Stimulated activated naive CD4-positive, alpha-beta T cell (primary cell): ENCODE results near the gene VN1R4.
"Not testable (repeated sequence)": the region's sequence is repeated elsewhere in the genome, so short reads cannot be mapped to it uniquely, and the experiment has no call there.

Experiments
- DNase-seq, 6 experiments: peaks; one replicate each; lab custom pipeline; 2025; lab: John Stamatoyannopoulos, UW

The VN1R4 gene

DNA sequence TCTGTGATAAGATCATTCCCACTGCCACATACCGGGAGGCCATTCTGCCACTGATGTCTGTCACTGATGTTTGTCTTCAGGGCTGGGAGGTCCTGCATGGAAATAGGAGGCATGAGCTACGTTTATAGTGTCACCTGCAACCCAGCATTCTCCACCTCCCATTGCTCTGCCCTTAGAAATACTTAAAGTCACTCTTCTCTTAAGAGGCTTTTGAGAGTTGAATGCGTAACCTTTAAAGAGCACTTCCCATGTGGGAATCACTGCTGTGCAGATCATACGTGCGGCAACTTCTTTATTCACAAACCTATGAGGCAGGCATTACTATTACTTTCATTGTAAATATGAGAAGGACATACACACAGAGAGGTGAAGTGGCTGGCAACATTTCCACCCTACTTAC is at the start of gene VN1R4:
TSS of gene VN1R4 (minus strand) at position 101 of the 400 bp plus-strand sequence. CDS start at position 43, 58 bp downstream.
- not testable (repeated sequence) for DNase-seq

- DNase-seq, result no peak
These were observed 44.4 kb upstream of the VN1R4 start for GRCh38 chr19:53311897-53312296.

GRCh38 chr19:53311044-53311443 is 43.5 kb upstream of the VN1R4 start:
- DNase-seq, result no peak

DNA sequence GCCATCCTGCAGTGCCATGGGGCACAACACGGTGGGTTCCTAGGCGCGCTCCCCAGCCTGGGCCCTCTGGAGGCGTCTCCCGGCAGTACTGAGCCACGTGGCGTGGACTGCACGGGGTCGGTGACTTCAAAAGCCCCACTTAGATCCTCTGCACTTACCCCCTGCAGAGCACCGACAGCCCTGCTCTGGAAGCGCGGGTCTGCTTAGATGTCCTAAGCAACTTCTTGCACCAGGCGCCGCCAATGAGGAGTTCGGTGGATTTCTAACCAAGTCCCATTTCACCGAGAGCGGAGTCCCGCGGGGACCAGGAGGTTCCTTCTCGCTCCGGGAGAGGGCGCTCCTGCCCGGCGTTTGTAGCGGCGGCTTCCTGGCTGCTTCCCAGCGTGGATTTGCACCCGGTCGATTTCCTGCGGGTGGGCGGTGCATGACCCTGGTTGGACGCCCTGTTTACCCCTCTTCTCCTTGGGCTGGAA is 40.9 kb upstream of the VN1R4 start:
- DNase-seq, result peak in 1 of 6 experiments; percentile 0

- DNase-seq, result peak in 1 of 6 experiments; percentile 1
These were observed 33.8 kb upstream of the VN1R4 start for GRCh38 chr19:53301341-53301740.

GRCh38 chr19:53294786-53295441 is 27.4 kb upstream of the VN1R4 start:
- DNase-seq, result no peak

DNA sequence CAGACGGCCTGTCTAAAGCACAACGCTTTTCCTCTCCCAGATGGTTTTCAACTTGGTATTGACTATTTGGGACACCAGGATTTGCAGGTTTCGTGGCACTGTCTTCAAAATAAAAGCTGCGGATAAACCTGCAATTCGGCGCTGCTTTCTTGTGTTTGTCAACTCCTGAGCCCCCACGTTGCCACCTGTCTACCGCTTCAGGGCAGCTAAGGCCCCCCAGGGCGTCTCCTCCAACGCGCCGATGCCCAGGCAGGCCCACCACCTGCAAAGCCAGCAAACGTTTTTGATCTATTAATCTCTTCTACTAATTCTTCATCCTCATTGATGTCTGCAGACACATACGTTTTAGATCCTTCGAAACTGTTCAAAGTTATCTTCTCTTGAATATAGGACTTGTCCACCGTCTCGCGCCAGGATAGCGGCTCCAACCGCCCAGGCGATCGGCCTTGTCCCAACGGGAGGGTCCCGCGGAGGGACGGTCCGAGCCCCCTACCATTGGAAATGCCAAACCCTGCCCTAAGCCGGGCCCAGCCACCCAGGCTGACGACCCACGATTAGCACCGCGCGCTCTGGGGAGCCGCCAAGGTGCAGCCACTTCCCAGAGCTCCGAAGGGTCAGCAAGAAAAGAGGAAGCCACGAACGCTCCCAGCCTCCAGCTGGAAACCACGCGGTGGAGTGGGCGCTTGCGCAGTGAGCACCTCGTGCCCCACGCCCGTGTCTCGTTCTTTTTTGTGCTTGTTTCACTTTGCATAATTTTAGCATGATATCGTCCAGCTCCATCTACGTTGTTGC is 23.4 kb upstream of the VN1R4 start:
- no peak for DNase-seq

DNA sequence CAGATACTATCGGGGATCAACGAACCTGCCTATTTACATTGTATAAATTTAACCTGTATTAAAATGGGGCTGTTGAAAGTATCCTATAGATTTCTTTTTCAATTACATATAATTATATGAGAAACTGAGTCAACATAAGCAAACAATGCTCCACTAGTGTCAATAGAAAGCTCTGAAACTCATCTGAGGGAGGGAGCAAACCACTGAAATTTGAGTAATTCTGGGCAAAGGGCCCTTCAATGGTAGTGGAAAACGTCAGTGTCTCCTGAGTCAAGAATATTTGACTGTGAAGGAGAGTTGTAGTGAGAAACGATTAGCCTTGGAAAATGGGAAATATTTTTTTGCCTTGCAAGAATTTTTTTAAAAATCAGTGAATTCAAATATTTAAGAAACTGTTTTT is 17.6 kb upstream of the VN1R4 start:
- DNase-seq, result no peak

DNA sequence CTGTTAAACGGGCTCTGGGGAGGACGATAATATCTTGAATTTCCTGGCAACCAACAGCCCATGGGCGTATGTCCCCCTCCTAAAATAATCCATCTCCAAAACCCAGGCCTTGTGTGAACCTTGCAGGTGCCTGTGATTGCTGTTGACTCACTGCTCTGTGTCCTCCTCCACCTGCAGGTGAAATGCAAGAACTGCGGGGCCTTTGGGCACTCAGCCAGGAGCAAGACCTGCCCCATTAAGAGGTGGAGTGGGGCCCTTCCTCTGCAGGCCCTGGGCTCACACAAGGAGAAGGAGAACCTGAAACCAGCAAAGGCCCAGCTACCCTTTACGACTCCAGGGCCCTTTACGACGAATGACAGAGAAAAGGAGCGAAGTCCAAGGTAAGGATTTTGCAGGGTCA is 14.4 kb upstream of the VN1R4 start:
- peak in 1 of 6 experiments; percentile 3 for DNase-seq

- no peak for DNase-seq
These were observed 8.0 kb upstream of the VN1R4 start for GRCh38 chr19:53275480-53275879.

DNA sequence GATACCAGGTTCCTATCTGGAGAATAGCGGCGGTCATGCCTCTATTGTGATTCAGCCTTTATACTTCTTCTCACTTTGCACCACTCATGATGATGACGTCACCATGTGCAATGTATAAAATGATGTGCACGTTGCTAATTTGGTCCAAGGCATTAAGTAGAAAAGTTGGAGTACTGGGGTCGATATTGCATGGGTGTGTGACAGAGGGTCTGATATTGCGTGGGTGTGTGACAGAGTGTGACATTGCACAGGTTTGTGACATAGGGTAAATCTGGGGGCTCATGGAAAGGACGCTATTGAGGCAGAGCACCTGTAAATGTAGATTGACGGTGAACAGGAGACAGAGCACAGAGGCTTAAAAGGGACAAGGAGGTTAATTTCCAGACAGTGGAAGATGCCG is 4.5 kb upstream of the VN1R4 start:
- DNase-seq, result no peak

DNA sequence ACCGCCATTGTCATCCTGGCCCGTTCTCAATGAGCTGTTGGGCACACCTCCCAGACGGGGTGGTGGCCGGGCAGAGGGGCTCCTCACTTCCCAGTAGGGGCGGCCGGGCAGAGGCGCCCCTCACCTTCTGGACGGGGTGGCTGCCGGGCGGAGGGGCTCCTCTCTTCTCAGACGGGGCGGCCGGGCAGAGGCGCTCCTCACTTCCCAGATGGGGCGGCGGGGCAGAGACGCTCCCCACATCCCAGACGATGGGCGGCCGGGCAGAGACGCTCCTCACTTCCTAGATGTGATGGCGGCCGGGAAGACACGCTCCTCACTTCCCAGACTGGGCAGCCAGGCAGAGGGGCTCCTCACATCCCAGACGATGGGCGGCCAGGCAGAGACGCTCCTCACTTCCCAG is 2.3 kb upstream of the VN1R4 start:
- DNase-seq, result not testable (repeated sequence)

DNA sequence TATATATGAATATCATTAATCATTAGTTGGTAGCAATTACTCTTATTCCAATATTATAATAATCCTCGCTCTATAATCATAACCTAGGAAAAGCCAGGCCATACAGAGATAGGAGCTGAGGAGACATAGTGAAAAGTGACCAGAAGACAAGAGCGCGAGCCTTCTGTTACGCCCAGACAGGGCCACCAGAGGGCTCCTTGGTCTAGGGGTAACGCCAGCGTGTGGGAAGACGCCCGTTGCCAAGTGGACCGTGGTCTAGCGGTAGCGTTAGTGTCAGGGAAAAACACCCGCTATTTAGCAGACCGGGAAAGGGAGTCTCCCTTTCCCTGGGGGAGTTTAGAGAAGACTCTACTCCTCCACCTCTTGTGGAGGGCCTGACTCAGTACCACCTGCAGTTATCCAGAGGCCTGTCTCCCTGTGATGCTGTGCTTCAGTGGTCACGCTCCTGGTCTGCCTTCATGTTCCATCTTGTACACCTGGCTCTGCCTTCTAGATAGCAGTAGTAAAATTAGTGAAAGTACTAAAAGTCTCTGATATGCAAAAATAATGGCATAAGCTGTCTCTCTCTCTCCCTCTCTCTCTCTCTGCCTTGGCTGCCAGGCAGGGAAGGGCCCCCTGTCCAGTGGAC is 9.7 kb downstream of the VN1R4 start, which contains the start of gene VN1R2:
TSS of gene VN1R2 (plus strand) at position 578 of the 628 bp plus-strand sequence. CDS start 84 bp downstream, outside the sequence.
- not testable (repeated sequence) for DNase-seq

GRCh38 chr19:53254411-53255341 is 12.8 kb downstream of the VN1R4 start, which contains the start of gene ZNF677:
ZNF677 (minus strand) TSS chr19:53254873; CDS start chr19:53251550, 3,323 bp downstream.
- peak; percentile 29 to 85 (median 75) for DNase-seq

DNA sequence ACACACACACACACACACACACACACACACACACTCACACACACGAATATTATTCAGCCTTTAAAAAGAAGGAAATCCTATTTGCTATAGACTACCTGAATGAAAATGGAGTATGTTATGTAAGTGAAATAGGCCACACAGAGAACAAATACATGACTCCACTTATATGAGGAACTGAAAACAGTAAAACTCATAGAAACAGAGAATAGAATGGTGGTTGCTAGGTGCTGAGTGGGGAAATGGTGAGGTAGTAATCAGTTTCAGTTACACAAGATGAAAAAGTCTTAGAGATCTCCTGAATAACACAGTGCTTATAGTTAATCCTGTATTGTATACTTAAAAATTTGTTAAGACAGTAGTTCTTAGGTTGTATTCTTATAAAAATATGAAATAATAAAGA is 21.0 kb downstream of the VN1R4 start:
- DNase-seq, result no peak

- DNase-seq, result no peak
These were observed 30.3 kb downstream of the VN1R4 start for GRCh38 chr19:53237114-53237777.

- DNase-seq, result no peak
These were observed 42.9 kb downstream of the VN1R4 start for GRCh38 chr19:53224606-53225005.

- not testable (repeated sequence) for DNase-seq
These were observed 44.8 kb downstream of the VN1R4 start for GRCh38 chr19:53222716-53223115.
